Activated CD4-positive, alpha-beta T cell treated with anti-CD3 and anti-CD28 coated beads, Interleukin-2, amount 50 U/mL, for 24 hours (primary cell): Measurements from ENCODE around the gene CENPO.
"Not testable (repeated sequence)": the region's sequence is repeated elsewhere in the genome, so short reads cannot be mapped to it uniquely, and the experiment has no call there.

Experiments used
- DNase-seq, 2 donors: peaks; one replicate each; pipeline ENCODE4 v3.0.0-alpha.2; 2020; ENCODE audit warnings: low read depth in 1 of 2, low spot score in 1 of 2

Gene CENPO

GRCh38 chr2:24788816-24789215 is 4.4 kb upstream of the CENPO start:
- DNase-seq, result no peak

- no peak for DNase-seq
These were observed 1.8 kb upstream of the CENPO start for GRCh38 chr2:24791452-24791851.

DNA sequence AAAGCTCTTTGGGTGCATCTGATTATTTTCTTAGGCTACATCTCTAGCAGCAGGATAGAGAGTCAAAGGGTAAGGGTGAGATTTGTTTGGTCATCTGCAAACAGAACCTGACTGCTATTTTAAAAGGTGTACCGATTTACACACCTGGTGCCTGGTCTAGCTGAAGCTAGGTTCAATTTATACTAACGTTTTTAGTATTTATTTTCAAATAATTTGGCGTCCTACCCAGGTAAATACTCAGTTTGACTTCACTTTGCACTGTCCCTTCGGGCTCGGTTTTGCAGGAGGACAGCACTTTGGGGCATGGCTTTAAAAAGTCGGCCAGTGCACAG is 717 bp upstream of the CENPO start:
- no peak for DNase-seq

DNA sequence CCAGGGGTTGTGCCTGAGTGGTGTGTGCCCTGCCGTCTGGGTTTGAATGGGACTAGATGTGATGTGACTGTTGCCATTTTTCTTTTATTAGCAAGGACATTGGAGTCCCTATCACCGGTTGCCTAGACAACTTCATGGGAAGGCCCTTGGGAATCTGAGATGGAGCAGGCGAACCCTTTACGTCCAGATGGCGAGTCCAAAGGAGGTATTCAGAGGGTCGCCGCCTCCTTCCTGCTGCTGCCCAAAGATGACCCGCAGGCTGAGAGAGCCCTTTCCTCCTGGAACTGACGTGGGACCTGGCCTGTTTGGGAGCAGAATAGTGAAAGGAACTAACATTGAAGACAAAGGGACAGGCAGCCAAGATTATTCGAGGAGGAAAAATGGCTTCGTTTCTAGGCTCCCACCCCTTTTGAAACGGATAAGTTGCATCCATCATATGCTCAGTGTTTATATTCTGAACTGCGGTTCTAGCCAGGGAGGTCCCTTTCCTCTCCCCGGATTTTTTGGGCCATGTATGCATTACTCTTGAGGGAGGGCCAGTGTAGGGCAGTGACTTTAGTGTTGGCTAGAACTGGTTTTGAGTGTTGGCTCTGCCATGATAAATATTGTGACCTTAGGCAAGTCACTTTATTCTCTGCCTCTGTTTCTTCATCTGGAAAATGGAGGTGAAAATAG is 673 bp downstream of the CENPO start:
- DNase-seq, result peak in 1 of 2 donors; percentile 1

- no peak for DNase-seq
These were observed 4.4 kb downstream of the CENPO start for GRCh38 chr2:24797644-24798043.

DNA sequence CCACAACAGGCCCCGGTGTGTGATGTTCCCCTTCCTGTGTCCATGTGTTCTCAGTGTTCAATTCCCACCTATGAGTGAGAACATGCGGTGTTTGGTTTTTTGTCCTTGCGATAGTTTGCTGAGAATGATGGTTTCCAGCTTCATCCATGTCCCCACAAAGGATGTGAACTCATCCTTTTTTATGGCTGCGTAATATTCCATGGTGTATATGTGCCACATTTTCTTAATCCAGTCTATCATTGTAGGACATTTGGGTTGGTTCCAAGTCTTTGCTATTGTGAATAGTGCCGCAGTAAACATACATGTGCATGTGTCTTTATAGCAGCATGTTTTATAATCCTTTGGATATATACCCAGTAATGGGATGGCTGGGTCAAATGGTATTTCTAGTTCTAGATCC is 7.3 kb downstream of the CENPO start:
- not testable (repeated sequence) for DNase-seq

GRCh38 chr2:24805811-24806660 is 12.8 kb downstream of the CENPO start:
- not testable (repeated sequence) for DNase-seq

DNA sequence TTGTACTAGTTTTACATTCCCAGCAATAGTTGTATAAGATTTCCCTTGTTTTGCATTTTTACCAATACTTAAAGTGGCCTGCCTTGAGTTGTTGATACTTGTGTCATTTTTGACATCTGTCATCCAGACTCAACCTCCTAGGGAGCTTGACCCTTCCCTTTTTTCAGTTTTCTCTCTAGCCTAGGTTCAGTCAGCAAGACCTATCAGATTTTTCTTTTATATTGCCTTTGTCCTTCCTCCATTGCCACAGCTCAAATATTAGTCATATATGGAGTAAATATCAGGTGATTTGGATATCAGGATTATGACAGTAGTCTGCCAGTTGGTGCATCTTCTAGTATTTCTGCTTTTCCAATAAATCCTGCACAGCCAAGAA is 13.4 kb downstream of the CENPO start:
- no peak for DNase-seq

- DNase-seq, result no peak
These were observed 16.2 kb downstream of the CENPO start for GRCh38 chr2:24809316-24810007.

GRCh38 chr2:24813691-24814137 is 20.5 kb downstream of the CENPO start:
- DNase-seq, result no peak

DNA sequence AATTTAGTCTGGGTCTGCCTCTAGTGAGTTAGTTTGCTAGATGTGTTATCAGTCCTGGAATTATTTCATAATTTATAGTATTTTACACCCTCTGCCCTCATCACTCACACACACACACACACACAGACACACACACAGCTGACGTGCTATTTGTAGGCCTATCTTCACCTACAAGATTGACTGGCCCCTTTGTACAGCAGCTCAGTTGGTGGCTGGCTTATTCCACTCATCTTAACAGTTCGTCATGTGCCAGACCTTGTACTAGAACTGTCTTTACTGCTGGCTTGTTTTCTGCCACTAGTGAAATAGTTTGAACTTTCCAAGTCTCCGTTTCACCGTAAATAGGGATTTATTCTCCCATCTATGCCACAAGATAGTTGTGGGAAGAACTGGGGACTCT is 21.3 kb downstream of the CENPO start:
- DNase-seq, result no peak

DNA sequence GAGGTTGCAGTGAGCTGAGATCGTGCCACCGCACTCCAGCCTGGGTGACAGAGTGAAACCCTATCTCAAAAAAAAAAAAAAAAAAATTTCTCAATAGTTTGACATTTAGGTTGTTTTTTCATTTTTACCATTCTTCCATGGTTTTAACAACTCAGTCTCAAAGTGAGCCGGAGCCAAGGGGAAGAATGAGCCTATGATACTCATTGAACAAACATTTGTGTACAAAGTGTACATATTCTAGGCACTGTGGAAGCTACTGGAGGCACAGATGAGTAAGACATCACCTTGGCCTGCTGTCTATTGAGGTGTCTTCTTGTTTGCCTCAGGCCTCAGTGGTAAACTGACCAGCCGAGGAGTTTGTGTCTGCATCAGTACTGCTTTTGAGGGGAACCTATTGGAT is 21.9 kb downstream of the CENPO start:
- no peak for DNase-seq

- DNase-seq, result no peak
These were observed 23.2 kb downstream of the CENPO start for GRCh38 chr2:24816404-24816803.

DNA sequence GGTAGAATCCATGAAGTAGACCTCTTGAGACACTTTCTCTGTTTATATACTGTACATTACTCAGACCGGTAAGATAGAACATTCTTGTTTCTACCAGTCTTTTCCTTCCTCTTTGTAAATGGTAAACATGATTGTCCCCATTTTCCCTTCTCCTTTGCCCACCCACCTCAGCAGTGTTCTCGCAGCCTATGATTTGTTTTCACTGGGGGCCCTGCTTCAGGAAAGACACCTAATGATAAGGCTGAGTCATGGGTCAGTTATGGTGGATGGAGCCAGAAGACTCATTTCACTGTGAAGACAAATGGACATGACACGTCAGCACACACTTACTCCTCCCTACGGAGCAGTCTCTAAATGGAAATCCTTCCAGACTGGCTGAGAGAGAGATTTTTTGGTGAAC is 23.7 kb downstream of the CENPO start:
- no peak for DNase-seq

DNA sequence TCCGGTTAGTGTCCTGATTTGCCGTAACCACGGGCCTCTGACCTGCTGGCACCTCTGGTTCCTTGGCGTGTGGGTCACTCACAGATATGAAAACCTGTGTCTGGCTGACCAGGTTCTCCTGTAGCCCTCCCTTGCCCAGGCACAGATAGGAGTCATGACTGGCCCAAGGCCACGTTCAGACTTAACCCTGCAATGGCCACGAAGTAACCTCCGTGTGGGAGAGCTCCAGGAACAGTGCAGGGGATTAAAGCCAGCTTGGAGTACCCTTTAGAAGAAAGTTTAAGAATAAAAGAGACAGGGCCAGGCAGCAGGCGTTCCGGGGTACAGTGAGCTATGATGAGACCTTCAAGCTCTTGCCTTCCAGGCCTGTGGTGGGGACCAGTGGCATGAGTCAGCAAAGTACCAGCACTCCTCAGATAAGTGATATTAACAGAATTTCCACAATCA is 25.5 kb downstream of the CENPO start:
- no peak for DNase-seq

GRCh38 chr2:24819442-24820174 is 26.4 kb downstream of the CENPO start:
- DNase-seq, result no peak

- no peak for DNase-seq
These were observed 26.9 kb downstream of the CENPO start for GRCh38 chr2:24820175-24820513.

DNA sequence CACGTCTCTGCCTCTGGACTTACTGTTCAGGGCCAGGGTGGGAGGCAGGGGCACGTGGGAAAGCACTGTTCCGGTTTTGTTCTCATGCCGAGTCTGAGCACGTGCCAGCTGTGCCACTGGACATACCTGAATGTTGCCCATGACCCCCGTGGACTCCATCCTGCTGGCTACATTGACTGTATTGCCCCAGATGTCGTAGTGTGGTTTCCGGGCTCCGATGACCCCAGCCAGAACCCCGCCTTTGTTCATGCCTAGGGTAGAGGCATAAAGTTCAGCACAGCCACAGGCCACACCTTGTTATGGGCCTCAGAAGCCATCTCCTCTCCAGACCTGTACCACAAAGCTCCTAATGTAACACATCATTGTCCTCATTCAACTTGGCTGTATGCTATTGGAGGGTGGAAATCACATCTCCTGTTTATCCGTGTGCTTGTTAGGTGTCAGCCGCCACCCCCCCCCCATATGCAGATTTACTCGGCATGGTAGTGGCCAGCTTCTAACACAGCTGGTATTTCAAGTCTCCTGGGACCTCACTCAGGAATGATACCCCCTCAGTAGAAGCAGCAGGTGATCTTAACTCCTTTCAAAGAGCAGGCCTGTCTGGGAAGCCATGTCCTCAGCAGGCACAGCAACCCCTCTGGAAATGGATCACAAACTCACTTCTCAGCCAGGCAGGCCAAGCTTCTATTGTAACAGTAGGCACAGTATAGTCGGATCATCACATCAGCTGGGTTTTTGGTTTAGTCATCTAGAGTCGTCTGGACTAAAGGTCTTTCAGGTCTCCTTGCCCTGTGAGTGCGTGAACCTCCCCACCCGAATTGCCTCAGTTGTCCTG is 27.6 kb downstream of the CENPO start:
- no peak for DNase-seq

- DNase-seq, result no peak
These were observed 28.2 kb downstream of the CENPO start for GRCh38 chr2:24821433-24821891.

- DNase-seq, result no peak
These were observed 29.0 kb downstream of the CENPO start for GRCh38 chr2:24822049-24822706.
